ENCODE results near the gene ALG6. TPM values are rescaled to one million over a fixed set of nuclear protein-coding genes. Genes with fewer than 3 reads are reported as not detected.
A peak's percentile ranks its signal among the peaks of the same experiment; 100 is the strongest.

ALG6 gene
- total RNA-seq, 1 experiment from 2014 or later: 101 TPM

DNA sequence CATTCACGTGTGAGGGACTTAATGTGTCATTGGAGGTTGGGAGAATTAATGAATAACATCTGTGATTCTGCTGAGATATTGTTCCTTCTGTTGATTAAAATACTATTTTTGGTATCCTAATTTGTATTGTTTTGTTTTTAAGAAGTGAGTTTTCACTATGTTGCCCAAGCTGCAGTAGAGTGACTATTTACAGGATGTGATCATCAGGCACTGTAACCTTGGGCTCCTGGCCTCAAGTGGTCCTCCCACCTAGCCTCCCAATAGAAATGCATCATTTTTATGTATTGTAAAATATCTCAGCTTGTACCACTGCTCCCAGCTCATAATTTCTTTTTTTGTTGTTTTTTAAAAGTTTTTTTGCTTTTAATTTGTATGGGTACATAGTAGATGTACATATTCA is 14.3 kb downstream of the ALG6 start:
- no peaks in the 10 kb centered on the region for H3K4me1 ChIP-seq (ENCODE audit: low read length)
- H3K9ac ChIP-seq (ENCODE audit: low read length): no peak overlapping the region
- no peak overlapping the region for H3K4me3 ChIP-seq (ENCODE audit: low read length)
- H3K27me3 ChIP-seq (ENCODE audit: low read length): no peaks in the 10 kb centered on the region
- no peak overlapping the region for H2AFZ ChIP-seq (ENCODE audit: low read length)
- no peak overlapping the region for H3K4me2 ChIP-seq (ENCODE audit: low read depth, low read length, poor library complexity, severe bottlenecking)
- H4K20me1 ChIP-seq (ENCODE audit: insufficient read depth, low read depth, low read length): no peaks in the 10 kb centered on the region
- H3K9me2 ChIP-seq (replicated peaks; ENCODE audit: insufficient read depth, low read length): no peaks in the 10 kb centered on the region
- H3K36me3 ChIP-seq (ENCODE audit: insufficient read depth, low read length): peaks cover 35% of the 10 kb centered on the region
- no peak overlapping the region for H3K27ac ChIP-seq (ENCODE audit: low read length)
- H3K79me2 ChIP-seq (ENCODE audit: low read length): peaks cover 83% of the 10 kb centered on the region
- no peak for DNase-seq
- no peaks in the 10 kb centered on the region for H3K9me3 ChIP-seq (ENCODE audit: low read length)

DNA sequence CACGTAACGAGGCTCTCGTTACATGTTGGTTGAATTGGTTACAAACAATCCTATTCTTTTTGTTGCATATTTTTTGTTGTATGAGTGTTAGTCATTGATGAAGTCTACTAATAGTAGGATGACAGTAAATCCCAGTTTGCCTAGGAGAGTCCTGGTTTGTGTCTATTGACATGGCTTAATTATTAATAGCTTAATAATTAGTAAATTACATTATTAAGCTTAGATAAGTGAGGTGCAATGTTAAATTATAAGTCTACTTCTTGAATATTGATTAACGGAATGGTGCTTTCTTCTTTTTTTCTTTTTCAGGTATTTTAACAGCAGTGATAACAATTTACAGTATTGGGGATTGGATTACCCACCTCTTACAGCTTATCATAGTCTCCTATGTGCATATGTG is 34.5 kb downstream of the ALG6 start:
- Histone ChIP-seq H3K9me2 (replicated peaks; ENCODE audit: insufficient read depth, low read length) (no peaks in the 10 kb centered on the region), H3K27ac (ENCODE audit: low read length) (no peak overlapping the region), H3K79me2 (ENCODE audit: low read length) (peaks cover 33% of the 10 kb centered on the region), H3K9ac (ENCODE audit: low read length) (no peak overlapping the region), H3K9me3 (ENCODE audit: low read length) (no peaks in the 10 kb centered on the region), H2AFZ (ENCODE audit: low read length) (no peak overlapping the region), H3K27me3 (ENCODE audit: low read length) (no peaks in the 10 kb centered on the region), H4K20me1 (ENCODE audit: insufficient read depth, low read depth, low read length) (no peaks in the 10 kb centered on the region), H3K4me3 (ENCODE audit: low read length) (no peak overlapping the region), H3K4me2 (ENCODE audit: low read depth, low read length, poor library complexity, severe bottlenecking) (no peak overlapping the region), H3K4me1 (ENCODE audit: low read length) (peaks cover 7% of the 10 kb centered on the region), H3K36me3 (ENCODE audit: insufficient read depth, low read length) (peaks cover 39% of the 10 kb centered on the region)
- DNase-seq: no peak

DNA sequence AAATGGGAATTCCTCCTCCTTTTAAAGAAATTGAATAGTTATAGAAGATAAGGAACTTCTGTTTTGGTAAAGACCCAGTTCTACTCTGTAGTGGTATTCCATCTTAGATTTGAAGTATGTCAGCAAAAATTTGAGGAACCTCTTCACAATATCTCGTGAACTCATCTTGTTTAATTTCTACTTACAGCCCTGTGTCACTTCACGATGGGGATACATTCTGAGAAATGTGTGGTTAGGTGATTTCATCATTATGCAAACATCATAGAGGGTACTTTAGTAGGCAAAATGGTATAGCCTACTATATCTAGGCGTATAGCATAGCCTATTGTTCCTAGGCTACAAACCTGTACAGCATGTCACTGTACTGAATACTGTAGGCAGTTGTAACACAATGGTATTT is 36.0 kb downstream of the ALG6 start:
- H3K4me3 ChIP-seq (ENCODE audit: low read length): no peak overlapping the region
- H3K27ac ChIP-seq (ENCODE audit: low read length): no peak overlapping the region; the same call in 1 of the 2 replicates
- no peaks in the 10 kb centered on the region for H3K9me2 ChIP-seq (replicated peaks; ENCODE audit: insufficient read depth, low read length)
- H3K79me2 ChIP-seq (ENCODE audit: low read length): peaks cover 24% of the 10 kb centered on the region
- peaks cover 39% of the 10 kb centered on the region for H3K36me3 ChIP-seq (ENCODE audit: insufficient read depth, low read length)
- DNase-seq: peak; percentile 52
- H4K20me1 ChIP-seq (ENCODE audit: insufficient read depth, low read depth, low read length): no peaks in the 10 kb centered on the region
- no peaks in the 10 kb centered on the region for H3K9me3 ChIP-seq (ENCODE audit: low read length)
- no peak overlapping the region for H3K9ac ChIP-seq (ENCODE audit: low read length)
- H3K4me1 ChIP-seq (ENCODE audit: low read length): peaks cover 11% of the 10 kb centered on the region
- H3K27me3 ChIP-seq (ENCODE audit: low read length): no peaks in the 10 kb centered on the region
- H3K4me2 ChIP-seq (ENCODE audit: low read depth, low read length, poor library complexity, severe bottlenecking): no peak overlapping the region
- H2AFZ ChIP-seq (ENCODE audit: low read length): no peak overlapping the region

DNA sequence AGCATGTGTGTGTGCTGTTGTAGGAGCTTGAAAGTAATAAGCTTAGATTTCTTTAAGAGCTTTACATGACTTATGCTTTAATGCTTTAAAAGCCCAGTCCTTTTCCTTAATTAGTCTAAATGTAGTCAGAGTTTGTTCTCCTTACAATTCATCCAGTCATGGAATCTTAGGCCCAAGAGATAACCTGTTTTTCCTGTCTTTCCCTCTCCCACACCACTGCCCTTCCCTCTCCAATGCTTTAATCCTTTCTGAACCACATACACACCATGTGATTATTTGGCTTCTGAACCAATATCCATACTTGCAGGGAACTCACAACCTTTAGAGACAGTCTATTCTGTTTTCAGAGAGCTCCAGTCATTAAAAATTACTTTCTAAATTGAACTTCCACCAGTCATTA is 37.6 kb downstream of the ALG6 start:
- Histone ChIP-seq H2AFZ (ENCODE audit: low read length) (no peak overlapping the region), H3K4me2 (ENCODE audit: low read depth, low read length, poor library complexity, severe bottlenecking) (no peak overlapping the region), H3K27me3 (ENCODE audit: low read length) (no peaks in the 10 kb centered on the region), H3K4me3 (ENCODE audit: low read length) (no peak overlapping the region), H3K9ac (ENCODE audit: low read length) (no peak overlapping the region), H3K9me2 (replicated peaks; ENCODE audit: insufficient read depth, low read length) (no peaks in the 10 kb centered on the region), H3K9me3 (ENCODE audit: low read length) (no peaks in the 10 kb centered on the region), H3K4me1 (ENCODE audit: low read length) (peaks cover 13% of the 10 kb centered on the region), H3K79me2 (ENCODE audit: low read length) (peaks cover 16% of the 10 kb centered on the region), H3K27ac (ENCODE audit: low read length) (no peak overlapping the region), H4K20me1 (ENCODE audit: insufficient read depth, low read depth, low read length) (no peaks in the 10 kb centered on the region), H3K36me3 (ENCODE audit: insufficient read depth, low read length) (peaks cover 33% of the 10 kb centered on the region)
- no peak for DNase-seq

DNA sequence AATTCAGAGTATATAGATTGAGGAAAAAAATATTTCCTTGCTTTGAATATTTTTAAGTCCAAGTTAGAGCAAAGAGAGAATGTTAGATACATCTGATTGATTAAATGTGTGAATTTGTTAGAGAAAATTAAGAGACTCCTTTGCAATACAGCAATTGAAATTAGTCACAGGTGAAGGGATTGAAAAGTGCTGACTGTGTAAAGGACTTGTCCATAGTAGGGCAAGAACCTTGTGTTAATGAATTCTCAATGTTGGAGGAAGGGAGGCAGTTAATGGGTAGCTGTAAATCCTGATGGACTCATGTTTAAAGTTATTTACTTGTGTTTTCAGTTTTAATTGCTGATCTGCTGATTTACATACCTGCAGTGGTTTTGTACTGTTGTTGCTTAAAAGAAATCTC is 38.6 kb downstream of the ALG6 start:
- Histone ChIP-seq H3K4me2 (ENCODE audit: low read depth, low read length, poor library complexity, severe bottlenecking) (no peak overlapping the region), H3K36me3 (ENCODE audit: insufficient read depth, low read length) (peaks cover 29% of the 10 kb centered on the region)

DNA sequence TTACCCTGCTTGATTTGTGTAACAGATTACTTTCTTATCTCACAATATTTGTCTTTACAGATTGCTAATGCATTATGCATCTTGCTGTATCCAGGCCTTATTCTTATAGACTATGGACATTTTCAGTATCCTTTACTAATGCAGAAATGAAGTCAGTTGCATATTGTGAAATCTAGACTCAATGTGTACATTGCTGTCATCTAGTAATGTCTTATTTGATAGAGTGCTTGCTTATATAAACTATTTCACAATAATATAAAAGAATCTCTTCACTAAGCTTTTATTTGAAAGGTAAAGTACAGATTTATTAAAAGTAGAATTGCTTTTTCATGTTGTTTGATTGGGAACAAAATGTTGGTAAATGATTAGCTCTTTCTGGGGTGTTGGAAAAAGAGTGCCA is 39.6 kb downstream of the ALG6 start:
- H2AFZ ChIP-seq (ENCODE audit: low read length): no peak overlapping the region
- H3K36me3 ChIP-seq (ENCODE audit: insufficient read depth, low read length): peaks cover 31% of the 10 kb centered on the region
- no peak overlapping the region for H3K4me3 ChIP-seq (ENCODE audit: low read length)
- no peaks in the 10 kb centered on the region for H3K9me3 ChIP-seq (ENCODE audit: low read length)
- no peaks in the 10 kb centered on the region for H4K20me1 ChIP-seq (ENCODE audit: insufficient read depth, low read depth, low read length)
- no peak overlapping the region for H3K4me2 ChIP-seq (ENCODE audit: low read depth, low read length, poor library complexity, severe bottlenecking)
- no peak overlapping the region for H3K27ac ChIP-seq (ENCODE audit: low read length)
- no peak for DNase-seq
- peaks cover 9% of the 10 kb centered on the region; the same call in 1 of the 2 replicates for H3K79me2 ChIP-seq (ENCODE audit: low read length)
- H3K9ac ChIP-seq (ENCODE audit: low read length): no peak overlapping the region
- no peaks in the 10 kb centered on the region for H3K27me3 ChIP-seq (ENCODE audit: low read length)
- peaks cover 13% of the 10 kb centered on the region for H3K4me1 ChIP-seq (ENCODE audit: low read length)
- no peaks in the 10 kb centered on the region for H3K9me2 ChIP-seq (replicated peaks; ENCODE audit: insufficient read depth, low read length)

More for the DNA sequence above, 38.6 kb downstream of the ALG6 start:
- H3K9me3 ChIP-seq (ENCODE audit: low read length): no peaks in the 10 kb centered on the region
- no peak overlapping the region for H3K9ac ChIP-seq (ENCODE audit: low read length)
- H3K79me2 ChIP-seq (ENCODE audit: low read length): peaks cover 11% of the 10 kb centered on the region
- no peaks in the 10 kb centered on the region for H3K9me2 ChIP-seq (replicated peaks; ENCODE audit: insufficient read depth, low read length)
- no peak overlapping the region for H2AFZ ChIP-seq (ENCODE audit: low read length)
- no peaks in the 10 kb centered on the region for H4K20me1 ChIP-seq (ENCODE audit: insufficient read depth, low read depth, low read length)
- peaks cover 13% of the 10 kb centered on the region for H3K4me1 ChIP-seq (ENCODE audit: low read length)
- DNase-seq: no peak
- no peak overlapping the region for H3K4me3 ChIP-seq (ENCODE audit: low read length)
- no peak overlapping the region for H3K27ac ChIP-seq (ENCODE audit: low read length)
- H3K27me3 ChIP-seq (ENCODE audit: low read length): no peaks in the 10 kb centered on the region

DNA sequence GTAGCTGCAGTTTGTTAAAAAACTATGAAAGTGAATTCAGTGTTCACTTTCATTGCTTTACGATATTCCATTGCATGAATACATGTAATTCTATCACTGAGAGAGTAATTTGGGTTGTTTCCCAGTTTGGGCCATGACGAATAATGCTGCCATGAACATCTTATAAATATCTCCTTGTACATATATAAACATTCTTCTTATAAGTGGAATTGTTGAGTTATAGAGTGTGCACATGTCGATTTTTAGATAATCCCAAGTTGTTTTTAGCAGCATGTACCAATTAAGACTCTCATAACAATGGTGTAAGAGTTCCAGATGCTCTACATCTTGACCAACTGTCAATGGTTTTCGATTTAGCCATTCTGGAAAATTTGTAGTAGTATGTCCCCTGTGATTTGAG is 40.9 kb downstream of the ALG6 start:
- DNase-seq: no peak
- H3K4me3 ChIP-seq (ENCODE audit: low read length): no peak overlapping the region
- H3K79me2 ChIP-seq (ENCODE audit: low read length): peaks cover 9% of the 10 kb centered on the region; the same call in 1 of the 2 replicates
- H3K9me2 ChIP-seq (replicated peaks; ENCODE audit: insufficient read depth, low read length): no peaks in the 10 kb centered on the region
- H3K4me2 ChIP-seq (ENCODE audit: low read depth, low read length, poor library complexity, severe bottlenecking): no peak overlapping the region
- no peaks in the 10 kb centered on the region for H3K27me3 ChIP-seq (ENCODE audit: low read length)
- H3K9ac ChIP-seq (ENCODE audit: low read length): no peak overlapping the region
- peaks cover 31% of the 10 kb centered on the region for H3K36me3 ChIP-seq (ENCODE audit: insufficient read depth, low read length)
- H4K20me1 ChIP-seq (ENCODE audit: insufficient read depth, low read depth, low read length): no peaks in the 10 kb centered on the region
- no peak overlapping the region for H2AFZ ChIP-seq (ENCODE audit: low read length)
- H3K4me1 ChIP-seq (ENCODE audit: low read length): peaks cover 9% of the 10 kb centered on the region
- H3K27ac ChIP-seq (ENCODE audit: low read length): no peak overlapping the region
- H3K9me3 ChIP-seq (ENCODE audit: low read length): no peaks in the 10 kb centered on the region

DNA sequence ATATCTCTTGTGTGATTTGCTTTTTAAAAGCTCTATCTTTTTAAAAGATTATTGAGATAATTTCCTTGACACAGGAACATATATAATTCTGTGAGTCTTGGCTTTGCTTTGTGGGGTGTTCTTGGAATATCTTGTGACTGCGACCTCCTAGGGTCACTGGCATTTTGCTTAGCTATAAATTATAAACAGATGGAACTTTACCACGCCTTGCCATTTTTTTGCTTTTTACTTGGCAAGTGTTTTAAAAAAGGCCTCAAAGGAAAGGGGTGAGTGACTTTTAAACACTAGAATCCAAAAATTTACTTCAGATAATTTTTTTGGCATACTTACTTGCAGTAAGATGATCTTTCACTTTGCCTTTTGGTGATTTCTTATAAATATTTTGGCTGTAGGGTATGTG is 43.6 kb downstream of the ALG6 start:
- Histone ChIP-seq H3K27me3 (ENCODE audit: low read length) (no peaks in the 10 kb centered on the region), H2AFZ (ENCODE audit: low read length) (no peak overlapping the region), H3K36me3 (ENCODE audit: insufficient read depth, low read length) (peaks cover 23% of the 10 kb centered on the region), H3K27ac (ENCODE audit: low read length) (no peak overlapping the region), H3K9ac (ENCODE audit: low read length) (no peak overlapping the region), H4K20me1 (ENCODE audit: insufficient read depth, low read depth, low read length) (no peaks in the 10 kb centered on the region), H3K4me1 (ENCODE audit: low read length) (peaks cover 6% of the 10 kb centered on the region), H3K4me3 (ENCODE audit: low read length) (no peak overlapping the region), H3K4me2 (ENCODE audit: low read depth, low read length, poor library complexity, severe bottlenecking) (no peak overlapping the region), H3K9me2 (replicated peaks; ENCODE audit: insufficient read depth, low read length) (no peaks in the 10 kb centered on the region), H3K9me3 (ENCODE audit: low read length) (no peaks in the 10 kb centered on the region), H3K79me2 (ENCODE audit: low read length) (peaks cover 11% of the 10 kb centered on the region; the same call in 1 of the 2 replicates)
- no peak for DNase-seq

DNA sequence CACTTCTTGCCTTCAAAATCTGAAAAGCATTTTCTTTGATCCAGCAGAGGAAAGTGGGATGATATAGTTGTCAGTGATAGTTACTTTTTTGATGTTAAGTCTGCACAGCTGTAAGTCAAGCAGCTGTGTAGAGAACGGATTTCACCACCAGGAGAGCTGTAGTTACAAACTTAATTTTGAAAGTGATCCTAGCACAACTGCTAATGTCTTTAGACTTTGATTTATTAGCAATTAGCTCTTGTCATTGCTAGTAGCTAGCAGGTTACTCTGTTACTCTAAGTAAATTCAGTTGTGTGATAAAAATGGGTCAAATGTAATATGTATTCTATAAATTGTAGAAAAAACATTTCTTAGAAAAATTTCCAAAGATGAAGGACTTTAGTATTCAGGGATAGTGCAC is 46.0 kb downstream of the ALG6 start:
- Histone ChIP-seq H3K79me2 (ENCODE audit: low read length) (peaks cover 11% of the 10 kb centered on the region), H3K36me3 (ENCODE audit: insufficient read depth, low read length) (peaks cover 23% of the 10 kb centered on the region), H3K9me3 (ENCODE audit: low read length) (no peaks in the 10 kb centered on the region), H2AFZ (ENCODE audit: low read length) (no peak overlapping the region), H3K4me3 (ENCODE audit: low read length) (no peak overlapping the region), H4K20me1 (ENCODE audit: insufficient read depth, low read depth, low read length) (no peaks in the 10 kb centered on the region), H3K27ac (ENCODE audit: low read length) (no peak overlapping the region), H3K9ac (ENCODE audit: low read length) (no peak overlapping the region), H3K4me1 (ENCODE audit: low read length) (peaks cover 2% of the 10 kb centered on the region; the same call in 1 of the 2 replicates), H3K9me2 (replicated peaks; ENCODE audit: insufficient read depth, low read length) (no peaks in the 10 kb centered on the region), H3K4me2 (ENCODE audit: low read depth, low read length, poor library complexity, severe bottlenecking) (no peak overlapping the region), H3K27me3 (ENCODE audit: low read length) (no peaks in the 10 kb centered on the region)
- DNase-seq: no peak

Data from Karpas-422 (cell line).